HG02973 (cell line): ENCODE results near the gene ANO10.
"Not testable (repeated sequence)": the region's sequence is repeated elsewhere in the genome, so short reads cannot be mapped to it uniquely, and the experiment has no call there.

ENCODE experiments used
- ATAC-seq: cut with Tn5 transposase; IDR thresholded peaks from one replicate; pipeline ENCODE4 v1.9.1; 2021; ENCODE audit warnings: moderate library complexity; ENCODE audit not compliant: unreplicated experiment

Gene ANO10, protein sequence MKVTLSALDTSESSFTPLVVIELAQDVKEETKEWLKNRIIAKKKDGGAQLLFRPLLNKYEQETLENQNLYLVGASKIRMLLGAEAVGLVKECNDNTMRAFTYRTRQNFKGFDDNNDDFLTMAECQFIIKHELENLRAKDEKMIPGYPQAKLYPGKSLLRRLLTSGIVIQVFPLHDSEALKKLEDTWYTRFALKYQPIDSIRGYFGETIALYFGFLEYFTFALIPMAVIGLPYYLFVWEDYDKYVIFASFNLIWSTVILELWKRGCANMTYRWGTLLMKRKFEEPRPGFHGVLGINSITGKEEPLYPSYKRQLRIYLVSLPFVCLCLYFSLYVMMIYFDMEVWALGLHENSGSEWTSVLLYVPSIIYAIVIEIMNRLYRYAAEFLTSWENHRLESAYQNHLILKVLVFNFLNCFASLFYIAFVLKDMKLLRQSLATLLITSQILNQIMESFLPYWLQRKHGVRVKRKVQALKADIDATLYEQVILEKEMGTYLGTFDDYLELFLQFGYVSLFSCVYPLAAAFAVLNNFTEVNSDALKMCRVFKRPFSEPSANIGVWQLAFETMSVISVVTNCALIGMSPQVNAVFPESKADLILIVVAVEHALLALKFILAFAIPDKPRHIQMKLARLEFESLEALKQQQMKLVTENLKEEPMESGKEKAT

DNA sequence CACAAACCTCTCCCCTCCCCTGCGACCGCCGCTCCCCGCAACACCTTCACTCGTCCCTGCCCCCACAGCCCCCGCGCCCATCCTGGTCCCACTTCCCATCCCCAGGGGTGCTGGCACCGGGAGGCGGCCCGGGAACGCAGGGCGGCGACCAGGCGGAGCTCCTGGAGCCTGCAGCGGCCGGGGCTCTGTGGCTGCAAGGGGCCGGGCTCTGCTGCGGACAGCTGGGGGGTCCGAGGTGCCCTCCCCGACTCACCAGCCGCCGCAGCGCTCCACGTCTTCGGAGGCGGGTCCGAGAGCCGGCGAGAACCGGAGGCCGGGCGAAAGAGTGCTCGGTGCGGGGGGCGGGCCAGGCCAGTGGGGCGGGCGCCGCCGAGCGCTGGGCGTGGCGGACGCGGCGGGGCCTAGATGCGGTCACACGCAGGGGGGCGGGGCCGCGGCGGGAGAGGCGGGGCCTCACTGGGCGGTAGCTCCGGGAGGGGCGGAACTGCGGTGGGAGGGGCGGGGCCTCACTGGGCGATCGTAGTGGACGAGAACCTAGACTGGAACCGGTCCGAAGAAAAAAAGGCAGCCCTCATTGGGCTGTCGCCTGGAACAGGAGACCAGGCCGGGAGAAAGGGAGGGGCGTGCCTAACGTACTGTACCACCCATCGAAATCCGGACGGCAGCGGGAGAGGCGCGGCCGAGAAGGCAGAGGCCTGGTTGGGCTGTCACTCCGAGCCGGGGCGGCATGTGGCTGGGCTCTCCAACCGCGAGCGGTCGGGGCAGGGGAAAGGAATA, at the start of gene ANO10:
Gene ANO10 (minus strand): TSS at position 356 of the 777 bp plus-strand sequence. CDS start 16,159 bp downstream, outside the sequence.
- ATAC-seq, result peak; percentile 95

DNA sequence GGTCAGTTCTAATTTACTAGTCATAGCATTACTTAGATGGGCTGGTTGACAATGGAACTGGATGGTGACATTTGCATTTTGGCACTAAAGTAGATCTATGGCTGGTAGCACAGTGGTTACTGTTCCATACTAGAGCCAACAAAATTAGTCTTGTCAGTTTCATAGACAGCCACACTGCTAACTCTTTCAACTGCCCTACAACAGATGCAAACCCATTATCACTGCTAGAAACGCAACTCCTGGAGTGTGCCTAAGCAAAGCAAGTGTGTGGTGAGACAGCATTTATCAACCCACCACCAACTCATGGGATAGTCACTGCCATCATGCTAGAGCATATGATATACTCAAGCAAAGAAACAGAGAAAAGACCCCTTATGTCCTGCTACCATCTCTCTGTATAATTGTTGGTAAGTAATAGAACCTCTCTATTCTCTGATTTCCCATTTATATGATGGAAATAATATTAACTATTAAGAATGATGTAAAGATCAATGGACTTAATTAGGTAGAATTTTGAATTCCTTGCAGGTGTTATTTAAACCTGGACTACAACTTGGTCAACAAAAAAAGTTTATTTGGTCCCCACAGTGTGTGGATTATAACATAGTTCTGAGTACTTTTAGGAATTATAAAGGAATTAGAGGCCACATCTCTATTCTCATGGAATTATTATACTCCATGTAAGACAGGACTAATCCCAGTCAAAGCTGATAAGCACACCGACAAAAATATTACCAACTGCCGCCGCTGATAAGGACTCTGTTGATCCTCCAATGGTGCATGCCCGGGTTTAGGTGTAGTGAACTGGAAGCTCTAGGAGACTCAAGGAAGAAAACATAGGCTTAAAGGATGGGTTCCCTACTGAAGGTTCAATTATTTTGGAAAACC, 49.1 kb upstream of the ANO10 start:
- ATAC-seq, result no peak

GRCh38 chr3:43665011-43665410, 43.2 kb upstream of the ANO10 start:
- ATAC-seq, result not testable (repeated sequence)

DNA sequence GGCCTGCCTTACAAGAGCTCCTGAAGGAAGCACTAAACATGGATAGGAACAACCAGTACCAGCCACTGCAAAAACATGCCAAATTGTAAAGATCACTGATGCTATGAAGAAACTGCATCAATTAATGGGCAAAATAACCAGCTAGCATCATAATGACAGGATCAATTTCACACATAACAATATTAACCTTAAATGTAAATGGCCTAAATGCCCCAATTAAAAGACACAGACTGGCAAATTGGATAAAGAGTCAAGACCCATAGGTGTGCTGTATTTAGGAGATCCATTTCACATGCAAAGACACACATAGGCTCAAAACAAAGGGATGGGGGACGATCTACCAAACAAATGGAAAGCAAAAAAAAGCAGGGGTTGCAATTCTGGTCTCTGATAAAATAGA, 39.6 kb upstream of the ANO10 start:
- ATAC-seq, result not testable (repeated sequence)

GRCh38 chr3:43659250-43659880, 37.6 kb upstream of the ANO10 start:
- ATAC-seq, result no peak

GRCh38 chr3:43656390-43656789, 34.6 kb upstream of the ANO10 start:
- not testable (repeated sequence) for ATAC-seq

DNA sequence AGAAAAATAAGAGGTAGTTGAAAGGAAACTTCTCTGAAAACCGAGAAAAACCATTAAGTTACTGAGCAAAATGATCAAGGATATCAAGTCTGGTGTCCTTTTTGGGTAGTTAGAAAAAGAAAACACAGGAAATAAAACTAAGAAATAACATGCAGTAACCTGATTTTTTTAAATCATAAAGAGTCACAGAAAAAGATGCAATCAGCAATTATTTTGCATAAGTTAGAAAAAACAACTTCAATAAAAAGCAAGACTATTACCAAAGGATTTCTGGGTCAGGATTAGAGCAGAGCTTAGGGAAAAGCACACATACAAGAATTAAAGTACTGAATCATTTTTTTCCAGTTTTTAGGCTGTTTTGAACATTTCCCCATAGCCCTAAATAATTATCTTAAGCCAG, 28.5 kb upstream of the ANO10 start:
- no peak for ATAC-seq

DNA sequence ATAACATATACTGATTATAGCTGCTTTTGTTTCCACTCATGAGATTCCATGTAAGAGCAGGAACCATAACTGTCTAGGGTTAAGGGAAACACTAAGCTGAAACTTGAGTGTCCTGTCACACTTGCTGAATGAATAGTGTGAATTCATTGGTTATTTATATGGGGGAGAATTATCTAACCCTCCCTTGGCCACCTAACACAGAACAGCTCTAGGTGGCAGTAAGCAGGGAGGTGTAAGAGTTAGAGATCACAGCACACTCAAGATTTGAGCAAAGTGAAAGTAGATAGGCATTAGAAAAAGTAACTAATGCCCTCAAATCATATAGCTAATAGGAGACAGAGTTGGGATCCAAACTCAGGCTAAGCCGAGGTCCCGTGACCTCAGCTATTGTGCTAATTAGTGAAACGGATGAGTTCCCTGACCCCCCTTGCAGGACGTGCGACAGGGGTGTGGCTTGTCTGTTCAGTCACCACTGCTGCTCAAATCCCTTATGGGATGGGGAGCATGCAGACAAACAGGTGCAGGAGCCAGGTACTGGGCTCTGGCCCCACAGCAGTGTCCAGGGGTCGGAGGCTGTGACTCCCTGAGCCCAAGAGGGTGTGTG, 27.7 kb upstream of the ANO10 start:
- ATAC-seq, result no peak

DNA sequence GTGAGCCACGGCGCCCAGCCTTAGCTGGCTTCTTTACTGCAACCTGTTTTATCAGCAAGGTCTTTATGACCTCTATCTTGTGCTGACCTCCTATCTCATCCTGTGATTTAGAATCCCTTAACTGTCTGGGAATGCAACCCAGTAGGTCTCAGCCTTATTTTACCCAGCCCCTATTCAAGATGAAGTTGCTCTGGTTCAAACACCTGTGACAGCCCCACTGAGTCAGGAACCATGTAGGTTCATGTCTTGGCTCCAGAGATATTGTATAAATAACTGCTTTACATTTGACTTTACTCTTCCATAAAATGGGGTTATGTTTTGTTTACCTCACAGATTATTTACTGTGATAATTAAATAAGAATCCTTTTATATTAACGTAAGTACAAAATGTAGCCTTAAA, 27.1 kb upstream of the ANO10 start:
- ATAC-seq, result no peak

GRCh38 chr3:43647331-43648166, 25.7 kb upstream of the ANO10 start:
- no peak for ATAC-seq

GRCh38 chr3:43644443-43644842, 22.6 kb upstream of the ANO10 start:
- ATAC-seq, result no peak

DNA sequence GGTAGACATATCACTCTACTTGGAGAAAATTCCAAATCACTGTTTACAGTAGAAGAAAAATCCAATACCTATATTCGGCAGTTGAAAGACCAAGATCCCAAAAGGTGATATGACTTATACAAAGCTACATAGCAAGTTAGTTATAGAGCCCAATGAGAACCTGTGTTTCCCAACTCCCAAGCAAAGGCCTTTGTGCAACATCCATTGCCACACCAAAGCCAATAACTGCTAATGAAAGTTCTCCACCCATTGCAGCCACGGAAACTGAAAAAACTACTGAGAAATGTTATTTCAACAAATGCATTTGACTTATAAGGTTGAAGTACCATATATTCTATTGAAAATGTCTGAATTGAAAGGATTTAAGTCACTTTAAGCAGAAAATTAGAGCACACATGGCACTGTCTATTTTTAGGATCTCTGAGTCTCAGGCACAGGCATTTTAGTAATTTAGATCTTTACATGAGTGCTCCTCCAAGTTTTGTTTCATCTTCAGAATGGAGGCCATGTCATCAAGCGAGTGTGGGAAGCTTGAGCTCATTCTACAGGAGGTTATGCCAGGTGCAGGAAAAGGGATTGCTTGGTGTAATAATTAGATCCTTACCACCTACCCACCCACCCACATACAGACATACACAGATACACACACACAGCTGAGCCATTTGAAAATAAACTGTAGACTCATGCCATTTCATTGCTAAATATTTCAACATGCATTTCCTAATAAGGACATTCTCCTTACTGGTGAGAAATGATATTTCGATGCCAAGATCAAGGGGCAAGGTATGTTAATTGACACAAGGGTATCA, 19.7 kb upstream of the ANO10 start:
- no peak for ATAC-seq

- ATAC-seq, result no peak
Observed at GRCh38 chr3:43640681-43641080, 18.9 kb upstream of the ANO10 start.

DNA sequence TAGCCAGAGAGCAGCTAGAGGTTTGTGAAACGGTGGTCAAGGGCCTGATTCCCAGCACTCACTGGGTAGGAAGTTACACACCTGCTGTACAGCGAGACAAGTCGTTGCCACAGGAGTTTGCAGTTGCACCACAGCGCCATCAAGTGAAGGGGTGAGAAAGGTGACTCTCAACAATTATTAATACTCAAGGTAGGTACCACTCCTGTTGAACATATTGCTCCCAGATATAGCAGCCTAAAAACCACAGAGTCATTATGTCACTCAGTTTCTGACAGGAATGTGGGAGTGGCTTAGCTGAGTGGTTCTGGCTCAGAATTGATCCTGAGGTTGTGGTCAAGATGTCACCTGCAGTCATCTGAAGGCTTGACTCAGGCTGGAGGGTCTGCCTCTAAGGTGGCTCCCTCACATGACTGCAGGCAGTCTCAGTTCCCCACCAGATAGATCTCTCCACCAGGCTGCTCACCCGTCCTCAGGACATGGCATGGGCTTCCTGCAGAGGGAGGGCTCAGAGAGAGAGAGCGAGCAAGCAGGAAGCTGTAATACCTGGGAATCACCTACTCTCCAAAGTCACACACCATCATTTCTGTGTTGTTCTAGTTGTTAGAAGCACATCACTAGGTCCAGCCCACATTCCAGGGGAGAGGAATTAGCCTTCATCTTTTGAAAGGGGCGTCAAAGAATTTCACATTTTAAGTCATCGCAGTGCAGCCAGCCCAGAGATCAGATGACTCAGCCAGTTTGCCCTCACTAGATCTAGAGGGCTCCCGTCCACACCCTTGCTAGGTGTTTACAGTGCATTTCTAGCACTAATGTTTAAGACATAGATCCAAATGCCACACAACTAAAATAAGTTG, 17.0 kb upstream of the ANO10 start:
- no peak for ATAC-seq

DNA sequence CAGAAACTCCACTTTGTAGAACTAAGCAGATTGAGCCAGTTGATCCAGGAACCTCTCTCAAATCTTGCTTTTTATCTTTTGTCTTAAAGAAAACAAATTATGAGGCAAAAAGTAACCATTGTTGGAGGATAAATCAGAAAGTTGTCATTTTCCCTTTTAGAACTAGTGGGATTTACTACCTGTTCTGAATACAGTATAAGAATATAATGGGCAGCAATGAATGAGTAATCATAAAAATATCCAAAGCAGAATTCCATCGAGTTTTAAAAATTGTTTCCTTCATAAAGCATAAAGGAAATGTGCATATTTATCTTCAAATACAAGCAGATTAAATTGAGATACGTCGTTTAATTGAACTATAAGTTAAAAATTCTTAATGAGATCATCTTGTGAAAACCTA, 15.9 kb upstream of the ANO10 start:
- no peak for ATAC-seq

GRCh38 chr3:43632986-43633385, 11.2 kb upstream of the ANO10 start:
- ATAC-seq, result no peak

GRCh38 chr3:43632269-43632733, 10.5 kb upstream of the ANO10 start:
- no peak for ATAC-seq
